H1 (cell line): Measurements from ENCODE around the gene ACTL8. TPM values are rescaled to one million over a fixed set of nuclear protein-coding genes. Genes with fewer than 3 reads are reported as not detected.

Experiments used
- CTCF ChIA-PET: fragments of 300-600 bp; sonication (Branson Sonifier 250); formaldehyde crosslinking; loops from one replicate; lab custom pipeline; 2021; ENCODE audit not compliant: partially characterized antibody; lab: Charles Lee
- POLR2A ChIA-PET: fragments of 300-600 bp; sonication (Branson Sonifier 250); formaldehyde crosslinking; loops from one replicate; lab custom pipeline; 2021; ENCODE audit warnings: inconsistent platforms; ENCODE audit not compliant: partially characterized antibody; lab: Charles Lee
- DNase-seq, 2 experiments: peaks; one replicate each; pipeline versions ENCODE4 v3.0.0 to v3.0.0-alpha.2; 2010 to 2022; ENCODE audit warnings: low spot score in 2 of 2, low read depth in 1 of 2, mixed read lengths in 1 of 2
- FAIRE-seq: peaks from 2 replicates; lab custom pipeline; 2011; peaks lifted over from hg19 to GRCh38; lab: Jason Lieb, UNC
- H2AFZ ChIP-seq: 2 replicates; pipeline ENCODE4 v1.8.1; 2012; ENCODE audit warnings: low read length, inconsistent platforms
- H2AK5ac ChIP-seq: 2 replicates; pipeline ENCODE4 v1.6.1; 2013; ENCODE audit warnings: low read depth, low read length
- H2BK120ac ChIP-seq: replicated peaks from 2 replicates; pipeline ENCODE3; 2013; ENCODE audit warnings: low read depth, low read length, inconsistent platforms
- H2BK12ac ChIP-seq: 2 replicates; pipeline ENCODE4 v1.6.1; 2013; ENCODE audit warnings: low read depth, low read length
- H2BK15ac ChIP-seq: 2 replicates; pipeline ENCODE4 v1.6.1; 2013; ENCODE audit warnings: low read length
- H2BK20ac ChIP-seq: 2 replicates; pipeline ENCODE4 v1.6.1; 2013; ENCODE audit warnings: low read length
- H2BK5ac ChIP-seq: 2 replicates; pipeline ENCODE4 v1.6.1; 2013; ENCODE audit warnings: low read depth, low read length
- H3K14ac ChIP-seq: 2 replicates; pipeline ENCODE4 v1.6.1; 2013; ENCODE audit warnings: inconsistent platforms; ENCODE audit not compliant: insufficient read length
- H3K18ac ChIP-seq: 2 replicates; pipeline ENCODE4 v1.6.1; 2013; ENCODE audit warnings: low read length; ENCODE audit errors: extremely low read depth
- H3K23ac ChIP-seq: 2 replicates; pipeline ENCODE4 v1.6.1; 2013; ENCODE audit warnings: inconsistent platforms; ENCODE audit not compliant: insufficient read length
- H3K23me2 ChIP-seq: 2 replicates; pipeline ENCODE4 v1.6.1; 2013; ENCODE audit warnings: low read depth, low read length
- H3K27ac ChIP-seq: 2 replicates; pipeline ENCODE4 v1.6.1; 2011; ENCODE audit warnings: low read depth, low read length, inconsistent platforms
- H3K27me3 ChIP-seq, 4 experiments: replicated peaks in 1 of 4; 1 replicate in 1 of 4; 2 replicates in 3 of 4; pipeline versions ENCODE4 v1.6.1 to v1.8.1; 2011 to 2013; ENCODE audit warnings: low read length in 3 of 4, mild to moderate bottlenecking in 3 of 4, inconsistent platforms in 2 of 4, mixed read lengths in 2 of 4, moderate library complexity in 1 of 4; ENCODE audit not compliant: control insufficient read depth in 3 of 4, insufficient read depth in 3 of 4; ENCODE audit errors: extremely low read depth in 1 of 4
- H3K36me3 ChIP-seq, 4 experiments: 2 replicates each; pipeline versions ENCODE4 v1.6.1 to v1.8.1; 2011 to 2013; ENCODE audit warnings: mild to moderate bottlenecking in 4 of 4, low read length in 3 of 4, moderate library complexity in 2 of 4, control low read depth in 1 of 4, inconsistent platforms in 1 of 4; ENCODE audit not compliant: insufficient read depth in 4 of 4, control insufficient read depth in 2 of 4
- H3K4ac ChIP-seq: replicated peaks from 2 replicates; pipeline ENCODE3; 2013; ENCODE audit warnings: low read length, low read depth, mixed read lengths, inconsistent platforms; ENCODE audit not compliant: insufficient read length
- H3K4me1 ChIP-seq, 4 experiments: replicated peaks in 1 of 4; 1 replicate in 1 of 4; 2 replicates in 3 of 4; pipeline versions ENCODE4 v1.6.1 to v1.8.1; 2011 to 2013; ENCODE audit warnings: low read length in 3 of 4, inconsistent platforms in 2 of 4, mixed read lengths in 1 of 4; ENCODE audit not compliant: insufficient read depth in 4 of 4, control insufficient read depth in 3 of 4
- H3K4me2 ChIP-seq, 2 experiments: 2 replicates each; pipeline versions ENCODE4 v1.6.1 to v1.8.1; 2011 to 2013; ENCODE audit warnings: low read depth in 2 of 2, low read length in 2 of 2, control low read depth in 1 of 2, inconsistent platforms in 1 of 2, mild to moderate bottlenecking in 1 of 2; ENCODE audit not compliant: insufficient read depth in 1 of 2
- H3K4me3 ChIP-seq, 4 experiments: fragments of 200-600, 300-600 bp in 1 of 4; sonication (generic), shearing (Covaris generic), sonication (Bioruptor Twin) in 1 of 4; 2 replicates each; pipeline versions ENCODE4 v1.5.1 to v1.8.1; 2011 to 2016; ENCODE audit warnings: low read length in 4 of 4, low read depth in 3 of 4, control low read depth in 2 of 4, inconsistent platforms in 2 of 4, mild to moderate bottlenecking in 2 of 4, mixed read lengths in 1 of 4, moderate library complexity in 1 of 4; ENCODE audit not compliant: insufficient read depth in 2 of 4; ENCODE audit errors: extremely low read depth in 1 of 4
- H3K56ac ChIP-seq: replicated peaks from 2 replicates; pipeline ENCODE3; 2013; ENCODE audit warnings: low read depth, mild to moderate bottlenecking, mixed read lengths, low read length, inconsistent platforms; ENCODE audit not compliant: insufficient read length
- H3K79me1 ChIP-seq: 2 replicates; pipeline ENCODE4 v1.6.1; 2013; ENCODE audit warnings: low read depth, low read length, control low read depth
- H3K79me2 ChIP-seq, 2 experiments: 2 replicates each; pipeline versions ENCODE4 v1.6.1 to v1.8.1; 2012 to 2013; ENCODE audit warnings: low read length in 2 of 2, mild to moderate bottlenecking in 2 of 2, inconsistent platforms in 1 of 2; ENCODE audit not compliant: insufficient read depth in 2 of 2, control insufficient read depth in 1 of 2
- H3K9ac ChIP-seq, 4 experiments: replicated peaks in 1 of 4; 1 replicate in 1 of 4; 2 replicates in 3 of 4; pipeline versions ENCODE4 v1.6.1 to v1.8.1; 2011 to 2013; ENCODE audit warnings: low read depth in 3 of 4, low read length in 3 of 4, control low read depth in 2 of 4, mild to moderate bottlenecking in 2 of 4, moderate library complexity in 2 of 4, inconsistent platforms in 1 of 4; ENCODE audit errors: extremely low read depth in 1 of 4
- H3K9me3 ChIP-seq, 2 experiments: 2 replicates each; pipeline versions ENCODE4 v1.6.1 to v1.8.1; 2012 to 2013; ENCODE audit warnings: mild to moderate bottlenecking in 2 of 2, moderate library complexity in 2 of 2, control low read depth in 1 of 2, inconsistent platforms in 1 of 2, low read depth in 1 of 2, low read length in 1 of 2, mixed read lengths in 1 of 2; ENCODE audit not compliant: insufficient read depth in 2 of 2
- H4K20me1 ChIP-seq, 2 experiments: replicated peaks in 1 of 2; 2 replicates each; pipeline versions ENCODE3 to v1.8.1; 2011 to 2013; ENCODE audit warnings: inconsistent platforms in 2 of 2, low read length in 2 of 2, mild to moderate bottlenecking in 1 of 2; ENCODE audit not compliant: insufficient read depth in 2 of 2, control insufficient read depth in 1 of 2
- H4K5ac ChIP-seq: 2 replicates; pipeline ENCODE4 v1.6.1; 2013; ENCODE audit warnings: low read length, low read depth, mixed read lengths, inconsistent platforms; ENCODE audit not compliant: insufficient read length
- H4K8ac ChIP-seq: 2 replicates; pipeline ENCODE4 v1.8.0; 2013; ENCODE audit warnings: mild to moderate bottlenecking, moderate library complexity, low read length, inconsistent platforms; ENCODE audit not compliant: insufficient read depth; ENCODE audit errors: extremely low read depth
- H4K91ac ChIP-seq: replicated peaks from 2 replicates; pipeline ENCODE3; 2013; ENCODE audit warnings: low read length, mixed read lengths, inconsistent platforms; ENCODE audit not compliant: insufficient read length
- ATF2 ChIP-seq: IDR thresholded peaks from 2 replicates; pipeline ENCODE4 v1.6.1; 2012; ENCODE audit warnings: low read length, inconsistent platforms
- ATF3 ChIP-seq: IDR thresholded peaks from 2 replicates; pipeline ENCODE4 v1.6.1; 2011; ENCODE audit warnings: low read depth, mild to moderate bottlenecking, low read length; ENCODE audit not compliant: insufficient read depth
- CTBP2 ChIP-seq: IDR thresholded peaks from 2 replicates; pipeline ENCODE4 v1.7.0; 2011; ENCODE audit warnings: borderline replicate concordance, mild to moderate bottlenecking, moderate library complexity, mixed read lengths, low read length; ENCODE audit not compliant: insufficient read depth, insufficient read length
- HDAC2 ChIP-seq, 2 experiments: fragments of 300-600 bp in 1 of 2; sonication (generic) in 1 of 2; IDR thresholded peaks; 2 replicates each; pipeline ENCODE4 v1.6.1; 2011 to 2012; ENCODE audit warnings: low read depth in 2 of 2, low read length in 2 of 2, mild to moderate bottlenecking in 2 of 2, moderate library complexity in 2 of 2, borderline replicate concordance in 1 of 2, inconsistent platforms in 1 of 2
- JUND ChIP-seq: IDR thresholded peaks from 2 replicates; pipeline ENCODE4 v1.6.1; 2011; ENCODE audit warnings: mild to moderate bottlenecking, improper control_type of control experiment, low read length
- KDM5A ChIP-seq: fragments of 200-600 bp; IDR thresholded peaks from 2 replicates; pipeline ENCODE4 v1.7.1; 2012; ENCODE audit warnings: mild to moderate bottlenecking, low read length, inconsistent platforms, mixed read lengths
- NRF1 ChIP-seq: IDR thresholded peaks from 2 replicates; pipeline ENCODE4 v1.6.1; 2011; ENCODE audit warnings: mild to moderate bottlenecking, low read depth, low read length, improper control_type of control experiment
- POLR2A ChIP-seq, 2 experiments: IDR thresholded peaks; 1 replicate in 1 of 2; 2 replicates in 1 of 2; pipeline ENCODE4 v1.6.1; 2011; ENCODE audit warnings: low read depth in 2 of 2, low read length in 2 of 2, mild to moderate bottlenecking in 2 of 2; ENCODE audit errors: control extremely low read depth in 1 of 2
- POLR2AphosphoS5 ChIP-seq: IDR thresholded peaks from 2 replicates; pipeline ENCODE4 v1.6.1; 2011; ENCODE audit warnings: low read depth, low read length
- RXRA ChIP-seq: IDR thresholded peaks from 2 replicates; pipeline ENCODE4 v1.6.1; 2011; ENCODE audit warnings: low read depth, mild to moderate bottlenecking, low read length, moderate library complexity; ENCODE audit not compliant: insufficient read depth
- SAP30 ChIP-seq: fragments of 300-600 bp; sonication (generic); IDR thresholded peaks from 2 replicates; pipeline ENCODE4 v1.7.1; 2012; ENCODE audit warnings: low read length, moderate library complexity, mild to moderate bottlenecking, inconsistent platforms; ENCODE audit not compliant: insufficient read depth, insufficient replicate concordance
- YY1 ChIP-seq: IDR thresholded peaks from 2 replicates; pipeline ENCODE4 v1.6.1; 2011; ENCODE audit warnings: low read depth, mild to moderate bottlenecking, low read length
- WGBS, 2 experiments: shearing (Covaris generic) in 1 of 2; methylation state at CpG; one replicate each; pipeline versions ENCODE4 v1.1.6 to v1.1.7; 2013 to 2015; ENCODE audit warnings: low lambda C conversion rate in 2 of 2, mixed read lengths in 2 of 2, inconsistent platforms in 1 of 2, low coverage in 1 of 2, missing lambda C conversion rate in 1 of 2; ENCODE audit not compliant: insufficient replicate concordance in 2 of 2, insufficient coverage in 1 of 2, insufficient read length in 1 of 2; ENCODE audit errors: extremely low coverage in 1 of 2, missing lambda C conversion rate in 1 of 2; 5-methylcytosine and 5-hydroxymethylcytosine counted together
- polyA plus RNA-seq, 7 experiments: library from polyadenylated mRNA; depleted of rRNA in 3 of 7; stranded (reverse) in 5 of 7; unstranded in 2 of 7; fragments of >200 nt in 5 of 7; fragments of 200-250 nt in 2 of 7; gene quantifications; 1 replicate in 5 of 7; 2 replicates in 1 of 7; 4 replicates in 1 of 7; pipeline versions ENCODE4 v1.2.1 to v1.2.3, GENCODE V29; 2011 to 2013; ENCODE audit warnings: missing spikeins in 2 of 7, mixed read lengths in 2 of 7
- total RNA-seq: library from RNA; stranded (reverse); fragmentation: NEBNext Ultra II Directional; extraction: Animal tissue kit (Norgen Biotek cat#: 25700); gene quantifications from 2 replicates; pipeline ENCODE4 v1.2.1, GENCODE V29; 2021

ACTL8 gene
- total and polyA plus RNA-seq, 2 of the 8 experiments (the other 6 are each of a cell fraction or from before 2014, with no cell fraction given), result 0.33 to 0.47 TPM

GRCh38 chr1:17742583-17742982, 12.6 kb upstream of the ACTL8 start:
- Histone ChIP-seq H3K79me2 (no peaks in the 10 kb centered on the region), H3K27ac (no peak overlapping the region), H3K27me3 (no peaks in the 10 kb centered on the region), H4K91ac (no peak overlapping the region), H2BK20ac (no peak overlapping the region), H2AFZ (no peak overlapping the region), H3K36me3 (no peaks in the 10 kb centered on the region), H2AK5ac (no peak overlapping the region), H3K18ac (no peak overlapping the region), H3K4me2 (no peak overlapping the region), H4K5ac (no peak overlapping the region), H2BK5ac (no peak overlapping the region), H3K4me1 (peaks cover 0 to 2% (median 0%) of the 10 kb centered on the region in 4 experiments; a peak in 2 of 7 replicates), H3K23me2 (no peaks in the 10 kb centered on the region), H2BK120ac (no peak overlapping the region), H2BK15ac (no peak overlapping the region), H3K14ac (no peak overlapping the region), H3K23ac (no peak overlapping the region), H3K79me1 (no peaks in the 10 kb centered on the region), H2BK12ac (no peak overlapping the region), H4K8ac (no peak overlapping the region), H3K56ac (no peak overlapping the region), H4K20me1 (no peaks in the 10 kb centered on the region), H3K4ac (no peak overlapping the region), H3K4me3 (no peak overlapping the region), H3K9me3 (no peaks in the 10 kb centered on the region), H3K9ac (no peak overlapping the region)
- whole genome bisulfite sequencing, 2 experiments, result 93% methylated on average over 5 of the region's 5 CpGs; no CpG with 5 or more reads in 1 of the 2 experiments
- FAIRE-seq (no peak), DNase-seq (no peak)
- ChIA-PET POLR2A (interaction anchor here (0.6 to 0.9 kb wide), 2 partner anchors 20 to 221 kb away, joined by 3 to 4 read pairs; no protein-coding TSS in a partner anchor), CTCF (interaction anchor here (0.7 to 4.1 kb wide), 7 partner anchors 18 to 113 kb away, joined by 3 to 26 read pairs (median 3); no protein-coding TSS in a partner anchor)
- TF ChIP-seq YY1 (no peak), POLR2AphosphoS5 (no peak), JUND (no peak), ATF2 (no peak), ATF3 (no peak), CTBP2 (no peak), NRF1 (no peak), POLR2A (IDR thresholded peaks at IDR 0.05; ENCODE audit: control extremely low read depth in 1 of 2, low read depth in 2 of 2, low read length in 2 of 2) (no peak), SAP30 (no peak), HDAC2 (IDR thresholded peaks at IDR 0.05; ENCODE audit: borderline replicate concordance in 1 of 2, low read depth in 2 of 2, low read length in 2 of 2) (no peak), KDM5A (no peak), RXRA (no peak)
